GM06990 (cell line): ENCODE results near the gene CLASP1.

ENCODE experiments used
- DNase-seq: peaks from one replicate; pipeline ENCODE4 v3.0.0-alpha.2; 2011; ENCODE audit not compliant: insufficient read length; ENCODE audit errors: extremely low read depth
- H3K27me3 ChIP-seq: replicated peaks from 2 replicates; pipeline ENCODE4 v1.6.0; 2011; ENCODE audit warnings: low read length; ENCODE audit not compliant: control insufficient read depth, insufficient read depth
- H3K36me3 ChIP-seq: 2 replicates; pipeline ENCODE4 v1.5.1; 2011; ENCODE audit warnings: low read length; ENCODE audit not compliant: control insufficient read depth, insufficient read depth
- H3K4me3 ChIP-seq: replicated peaks from 2 replicates; pipeline ENCODE4 v1.5.1; 2011; ENCODE audit warnings: low read depth, mild to moderate bottlenecking, control low read depth, low read length
- TF ChIP-seq, protein P1 (sequence below): IDR thresholded peaks from 2 replicates; pipeline ENCODE4 v1.5.1; 2011; ENCODE audit warnings: low read length, control low read depth, mild to moderate bottlenecking, inconsistent platforms; ENCODE audit not compliant: insufficient read depth, poor library complexity, severe bottlenecking

Gene CLASP1

DNA sequence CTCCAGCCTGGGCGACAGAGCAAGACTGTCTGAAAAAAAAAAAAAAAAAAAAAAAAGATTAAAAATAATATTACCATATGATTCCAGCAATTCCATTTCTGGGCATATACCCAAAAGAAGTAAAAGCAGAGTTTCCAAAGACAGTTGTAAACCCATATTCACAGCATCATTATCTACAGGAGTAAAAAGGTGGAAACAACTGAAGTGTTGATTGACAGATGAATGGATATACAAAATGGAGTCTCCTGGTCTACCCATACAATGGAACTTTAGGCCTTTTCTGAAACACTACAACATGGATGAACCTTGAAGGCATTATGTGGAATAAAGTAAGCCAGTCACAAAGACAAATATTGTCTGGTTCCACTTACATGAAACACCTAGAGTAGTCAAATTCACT, 112.9 kb downstream of the CLASP1 start:
- no peaks in the 10 kb centered on the region; the same call in 1 of the 2 replicates for H3K36me3 ChIP-seq
- H3K27me3 ChIP-seq, result no peaks in the 10 kb centered on the region
- H3K4me3 ChIP-seq, result no peak overlapping the region
- no peak for DNase-seq
- TF ChIP-seq, protein P1, sequence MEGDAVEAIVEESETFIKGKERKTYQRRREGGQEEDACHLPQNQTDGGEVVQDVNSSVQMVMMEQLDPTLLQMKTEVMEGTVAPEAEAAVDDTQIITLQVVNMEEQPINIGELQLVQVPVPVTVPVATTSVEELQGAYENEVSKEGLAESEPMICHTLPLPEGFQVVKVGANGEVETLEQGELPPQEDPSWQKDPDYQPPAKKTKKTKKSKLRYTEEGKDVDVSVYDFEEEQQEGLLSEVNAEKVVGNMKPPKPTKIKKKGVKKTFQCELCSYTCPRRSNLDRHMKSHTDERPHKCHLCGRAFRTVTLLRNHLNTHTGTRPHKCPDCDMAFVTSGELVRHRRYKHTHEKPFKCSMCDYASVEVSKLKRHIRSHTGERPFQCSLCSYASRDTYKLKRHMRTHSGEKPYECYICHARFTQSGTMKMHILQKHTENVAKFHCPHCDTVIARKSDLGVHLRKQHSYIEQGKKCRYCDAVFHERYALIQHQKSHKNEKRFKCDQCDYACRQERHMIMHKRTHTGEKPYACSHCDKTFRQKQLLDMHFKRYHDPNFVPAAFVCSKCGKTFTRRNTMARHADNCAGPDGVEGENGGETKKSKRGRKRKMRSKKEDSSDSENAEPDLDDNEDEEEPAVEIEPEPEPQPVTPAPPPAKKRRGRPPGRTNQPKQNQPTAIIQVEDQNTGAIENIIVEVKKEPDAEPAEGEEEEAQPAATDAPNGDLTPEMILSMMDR, result no peak

DNA sequence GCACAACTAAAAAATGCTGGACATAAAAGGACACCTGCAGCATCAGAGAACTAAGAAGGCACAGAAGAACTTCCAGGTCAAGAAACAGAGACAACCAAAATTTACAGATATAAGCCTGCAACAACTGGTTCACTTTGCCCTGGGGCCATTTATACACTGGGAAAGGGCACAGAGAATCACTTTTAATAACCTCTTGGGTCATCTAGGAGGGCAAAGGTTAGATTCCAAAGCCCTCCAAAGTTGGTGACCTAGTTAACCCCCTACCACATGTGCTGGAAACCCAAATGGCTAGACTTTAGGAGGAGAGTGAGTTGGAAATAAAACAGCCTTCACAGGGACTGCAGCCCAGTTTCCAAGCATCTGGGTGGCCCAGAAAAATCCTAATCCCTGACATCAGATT, 115.3 kb downstream of the CLASP1 start:
- Histone ChIP-seq H3K36me3 (no peaks in the 10 kb centered on the region; the same call in 1 of the 2 replicates), H3K27me3 (no peaks in the 10 kb centered on the region)

DNA sequence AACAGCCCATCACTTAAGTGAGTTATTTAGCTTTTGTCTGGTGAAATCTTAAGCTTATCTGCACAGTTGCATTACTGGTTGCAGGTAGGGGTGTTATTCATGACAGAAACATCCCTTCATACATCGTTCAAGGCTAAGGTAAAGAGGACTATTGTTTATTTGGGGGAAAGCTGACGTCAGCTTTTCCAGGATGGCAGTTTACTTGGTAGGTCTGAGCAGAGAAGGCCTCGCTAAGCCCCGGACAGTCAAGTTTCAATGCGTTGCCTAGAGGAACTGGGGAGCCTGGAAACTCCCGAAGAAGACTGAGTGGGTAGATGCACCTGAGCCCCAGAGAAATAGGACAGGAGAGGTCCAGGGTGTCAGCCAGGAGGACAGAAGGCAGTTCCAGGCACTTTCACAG, 116.4 kb downstream of the CLASP1 start:
- no peak overlapping the region for H3K4me3 ChIP-seq
- H3K27me3 ChIP-seq, result no peaks in the 10 kb centered on the region
- DNase-seq, result no peak
- no peaks in the 10 kb centered on the region; the same call in 1 of the 2 replicates for H3K36me3 ChIP-seq
- TF ChIP-seq, protein P1, result no peak

More for the DNA sequence above, 115.3 kb downstream of the CLASP1 start:
- TF ChIP-seq, protein P1, result no peak
- no peak overlapping the region for H3K4me3 ChIP-seq
- no peak for DNase-seq

DNA sequence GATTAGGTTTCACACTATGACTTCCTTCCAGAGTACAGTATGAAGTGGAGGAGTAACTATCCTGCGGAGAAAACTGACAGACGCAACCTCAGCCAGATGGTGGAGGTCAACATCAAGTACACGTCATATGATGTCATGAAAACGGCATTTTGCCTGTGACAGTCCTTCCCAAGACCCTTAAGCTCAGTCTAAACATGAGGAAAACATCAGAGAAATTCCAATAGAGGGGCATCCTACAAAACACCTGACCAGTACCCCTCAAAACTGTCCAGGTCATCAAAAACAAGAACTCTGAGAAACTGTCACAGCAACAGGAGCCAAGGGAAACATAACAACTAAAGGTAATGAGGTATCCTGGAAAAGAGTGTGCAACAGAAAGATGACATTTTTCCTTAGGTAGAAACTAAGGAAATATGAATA, 116.9 kb downstream of the CLASP1 start:
- Histone ChIP-seq H3K4me3 (no peak overlapping the region), H3K27me3 (no peaks in the 10 kb centered on the region), H3K36me3 (no peaks in the 10 kb centered on the region; the same call in 1 of the 2 replicates)
- no peak for DNase-seq
- TF ChIP-seq, protein P1, result no peak

DNA sequence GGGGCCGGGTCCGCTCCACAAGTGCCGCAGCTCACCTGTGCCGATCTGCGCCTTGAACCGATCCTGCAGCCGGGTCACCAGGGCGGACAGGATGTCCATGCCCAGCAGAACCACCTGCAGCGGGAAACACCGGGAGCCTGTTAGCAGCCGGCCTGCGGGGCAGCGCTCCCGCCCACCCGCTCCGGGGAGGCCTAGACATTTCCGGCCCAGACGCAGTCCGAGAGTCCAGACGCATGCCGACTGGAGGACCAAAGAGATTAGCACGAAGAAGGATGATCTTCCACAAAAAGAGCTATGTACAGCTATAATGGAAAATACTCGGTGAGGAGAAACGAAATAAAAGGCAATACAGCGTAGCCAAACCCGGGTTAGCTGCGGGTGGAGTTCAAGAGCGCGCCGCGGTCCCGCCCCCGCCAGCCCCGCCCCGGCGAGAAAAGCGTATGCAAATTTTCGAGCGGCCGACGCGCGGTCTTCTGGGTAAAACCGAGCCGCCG, 119.0 kb downstream of the CLASP1 start:
- H3K36me3 ChIP-seq, result peaks cover 2% of the 10 kb centered on the region; the same call in 1 of the 2 replicates
- H3K27me3 ChIP-seq, result no peaks in the 10 kb centered on the region
- DNase-seq, result peak; percentile 90
- peak overlapping the region; percentile 91 for H3K4me3 ChIP-seq
- TF ChIP-seq, protein P1, result no peak
